Spleen (tissue), 7 donors: ENCODE measurements around the gene VCX3A.

Source experiments
- POLR2A ChIP-seq, 3 donors: fragments of 450-650 bp; IDR thresholded peaks; one replicate each; pipeline ENCODE4 v1.5.1; 2017; ENCODE audit warnings: antibody characterized with exemption in 3 of 3, mild to moderate bottlenecking in 1 of 3
- POLR2AphosphoS5 ChIP-seq, 3 donors: sonication (generic); formaldehyde crosslinking; IDR thresholded peaks; one replicate each; pipeline ENCODE4 v1.5.1; 2017; ENCODE audit warnings: antibody characterized with exemption in 3 of 3
- TF ChIP-seq, protein P1 (sequence below), 11 experiments: fragments of 200-600 bp in 7 of 11; fragments of 450-650 bp in 4 of 11; sonication (generic) in 4 of 11; IDR thresholded peaks in 8 of 11; conservative IDR thresholded peaks in 3 of 11; 1 replicate in 7 of 11; 2 replicates in 4 of 11; pipeline versions ENCODE4 v1.4.0 to v1.8.0; 2016 to 2021; ENCODE audit warnings: antibody characterized with exemption in 11 of 11, inconsistent platforms in 4 of 11, mild to moderate bottlenecking in 1 of 11
- donor health status: DM: no; HTN: no; CAD: no; lungs with moderate emphysema.
- donor health status: DM: no; HTN: no; CAD: no.
- donor health status: DM: no; HTN: no; CAD: no.

DNA sequence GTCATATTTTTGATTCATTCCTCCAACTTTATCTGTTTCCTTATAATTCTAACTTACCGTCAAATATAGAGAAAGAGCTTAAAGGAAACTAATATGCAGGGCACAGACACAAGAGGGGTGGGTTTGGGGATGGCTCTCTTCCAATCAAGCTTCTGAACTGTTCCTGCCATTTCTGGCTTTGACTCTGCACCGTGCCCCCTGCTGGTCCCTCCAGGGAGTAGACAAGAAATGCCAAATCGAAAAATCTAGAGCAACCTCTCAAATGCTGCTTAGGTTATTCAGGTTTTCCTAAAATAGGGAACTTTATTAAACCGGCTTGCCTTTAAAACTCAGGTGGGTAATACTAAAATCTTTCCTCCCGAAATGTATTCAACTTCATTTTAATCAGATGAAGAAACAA, 39.8 kb upstream of the VCX3A start:
- TF ChIP-seq, protein P1, sequence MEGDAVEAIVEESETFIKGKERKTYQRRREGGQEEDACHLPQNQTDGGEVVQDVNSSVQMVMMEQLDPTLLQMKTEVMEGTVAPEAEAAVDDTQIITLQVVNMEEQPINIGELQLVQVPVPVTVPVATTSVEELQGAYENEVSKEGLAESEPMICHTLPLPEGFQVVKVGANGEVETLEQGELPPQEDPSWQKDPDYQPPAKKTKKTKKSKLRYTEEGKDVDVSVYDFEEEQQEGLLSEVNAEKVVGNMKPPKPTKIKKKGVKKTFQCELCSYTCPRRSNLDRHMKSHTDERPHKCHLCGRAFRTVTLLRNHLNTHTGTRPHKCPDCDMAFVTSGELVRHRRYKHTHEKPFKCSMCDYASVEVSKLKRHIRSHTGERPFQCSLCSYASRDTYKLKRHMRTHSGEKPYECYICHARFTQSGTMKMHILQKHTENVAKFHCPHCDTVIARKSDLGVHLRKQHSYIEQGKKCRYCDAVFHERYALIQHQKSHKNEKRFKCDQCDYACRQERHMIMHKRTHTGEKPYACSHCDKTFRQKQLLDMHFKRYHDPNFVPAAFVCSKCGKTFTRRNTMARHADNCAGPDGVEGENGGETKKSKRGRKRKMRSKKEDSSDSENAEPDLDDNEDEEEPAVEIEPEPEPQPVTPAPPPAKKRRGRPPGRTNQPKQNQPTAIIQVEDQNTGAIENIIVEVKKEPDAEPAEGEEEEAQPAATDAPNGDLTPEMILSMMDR (IDR thresholded peaks at IDR 0.05 in 8 of 11, conservative IDR thresholded peaks at IDR 0.05 in 3 of 11): no peak
- TF ChIP-seq POLR2A (IDR thresholded peaks at IDR 0.05) (no peak), POLR2AphosphoS5 (IDR thresholded peaks at IDR 0.05) (no peak)
